GM12875 (cell line): Measurements from ENCODE around the gene SH2D2A.

ENCODE experiments used
- H3K4me3 ChIP-seq: one replicate; pipeline ENCODE4 v1.5.1; 2011; ENCODE audit warnings: low read depth, low read length, control low read depth
- CTCF ChIP-seq: IDR thresholded peaks from 2 replicates; pipeline ENCODE4 v1.5.1; 2011; ENCODE audit warnings: low read depth, mild to moderate bottlenecking, control low read depth, inconsistent platforms, low read length, moderate library complexity, borderline replicate concordance; ENCODE audit not compliant: insufficient read depth

SH2D2A gene

GRCh38 chr1:156756355-156756754 is 60.3 kb downstream of the SH2D2A start:
- no peak for TF ChIP-seq CTCF
- no peak overlapping the region for H3K4me3 ChIP-seq
